ENCODE data around the gene BRPF3. TPM values are rescaled to one million over a fixed set of nuclear protein-coding genes. Genes with fewer than 3 reads are reported as not detected.
A peak's percentile ranks its signal among the peaks of the same experiment; 100 is the strongest.

Gene BRPF3
- total and polyA plus RNA-seq, 2 of the 13 experiments (the other 11 are each of a cell fraction or from before 2014, with no cell fraction given), result 12.3 to 22.9 TPM

GRCh38 chr6:36242161-36242560 lies 45.6 kb downstream of the BRPF3 start:
- ChIA-PET POLR2A (interaction anchor here (0.6 kb wide), 1 partner anchor 963 kb away, joined by 3 read pairs; no protein-coding TSS in a partner anchor), CTCF (ENCODE audit: low intra/inter-chr PET ratio, low total read pairs) (no interaction called here)
- Histone ChIP-seq H3K9ac (ENCODE audit: insufficient read depth, low read depth, low read length) (no peak overlapping the region), H3K79me2 (ENCODE audit: insufficient read depth, low read length) (no peaks in the 10 kb centered on the region), H3K36me3 (replicated peaks in 1 of 2; ENCODE audit: control insufficient read depth in 1 of 2, insufficient read depth in 2 of 2, low read length in 2 of 2) (no peaks in the 10 kb centered on the region), H3K27me3 (ENCODE audit: control insufficient read depth in 1 of 2, insufficient read depth in 2 of 2, low read length in 2 of 2) (no peaks in the 10 kb centered on the region), H3K9me3 (ENCODE audit: low read length) (no peaks in the 10 kb centered on the region), H3K4me1 (ENCODE audit: insufficient read depth, low read length) (peaks cover 60% of the 10 kb centered on the region), H3K4me3 (replicated peaks in 1 of 3; ENCODE audit: insufficient read depth in 1 of 3, low read depth in 2 of 3, low read length in 3 of 3) (no peak overlapping the region), H2AFZ (ENCODE audit: low read length) (no peak overlapping the region), H4K20me1 (ENCODE audit: insufficient read depth, low read length) (no peaks in the 10 kb centered on the region), H3K4me2 (ENCODE audit: low read depth, low read length) (peak overlapping the region; percentile 21; the same call in 1 of the 2 replicates), H3K27ac (ENCODE audit: extremely low read length, insufficient read depth, low read length) (no peak overlapping the region)
- BruUV-seq (replicated peaks), result no TSS peak
- in situ Hi-C loops (cut with HindIII; ENCODE audit: extremely low pct_ligation_motif_present, low pct_unique_long_range_greater_than_20kb), result no loop called here
- intact Hi-C loops (cut with micrococcal nuclease; ENCODE audit: unreplicated experiment), result no loop called here
- no peak for ATAC-seq
- 68% methylated on average over 5 of the region's 5 CpGs for WGBS (ENCODE audit: low lambda C conversion rate)
- no peak for DNase-seq (ENCODE audit: low spot score)
- FAIRE-seq, result no peak
- 0 out of 2 replicates have a peak, but pooled peaks have one; percentile 49 for TF ChIP-seq ZNF512 (CRISPR knock-in tag; IDR thresholded peaks at IDR 0.05)
- TF ChIP-seq ZNF564 (CRISPR knock-in tag; IDR thresholded peaks at IDR 0.05), result no peak

- no peaks in the 10 kb centered on the region for H3K36me3 ChIP-seq (replicated peaks in 1 of 2; ENCODE audit: control insufficient read depth in 1 of 2, insufficient read depth in 2 of 2, low read length in 2 of 2)
- H4K20me1 ChIP-seq (ENCODE audit: insufficient read depth, low read length), result no peaks in the 10 kb centered on the region
- no peak overlapping the region for H3K4me3 ChIP-seq (replicated peaks in 1 of 3; ENCODE audit: insufficient read depth in 1 of 3, low read depth in 2 of 3, low read length in 3 of 3)
- peaks cover 60% of the 10 kb centered on the region for H3K4me1 ChIP-seq (ENCODE audit: insufficient read depth, low read length)
- ChIA-PET CTCF (ENCODE audit: low intra/inter-chr PET ratio, low total read pairs) (no interaction called here), POLR2A (interaction anchor here (0.6 kb wide), 1 partner anchor 963 kb away, joined by 3 read pairs; no protein-coding TSS in a partner anchor)
- no peaks in the 10 kb centered on the region for H3K27me3 ChIP-seq (ENCODE audit: control insufficient read depth in 1 of 2, insufficient read depth in 2 of 2, low read length in 2 of 2)
- H3K9me3 ChIP-seq (ENCODE audit: low read length), result no peaks in the 10 kb centered on the region
- H3K27ac ChIP-seq (ENCODE audit: extremely low read length, insufficient read depth, low read length), result no peak overlapping the region
- no peak overlapping the region for H3K9ac ChIP-seq (ENCODE audit: insufficient read depth, low read depth, low read length)
- no TSS peak for BruUV-seq (replicated peaks)
- intact Hi-C loops (cut with micrococcal nuclease; ENCODE audit: unreplicated experiment) (no loop called here), in situ Hi-C loops (cut with HindIII; ENCODE audit: extremely low pct_ligation_motif_present, low pct_unique_long_range_greater_than_20kb) (no loop called here)
- peak overlapping the region; percentile 21; the same call in 1 of the 2 replicates for H3K4me2 ChIP-seq (ENCODE audit: low read depth, low read length)
- H2AFZ ChIP-seq (ENCODE audit: low read length), result no peak overlapping the region
- WGBS (ENCODE audit: low lambda C conversion rate), result 7% methylated on average over 4 of the region's 4 CpGs
- H3K79me2 ChIP-seq (ENCODE audit: insufficient read depth, low read length), result no peaks in the 10 kb centered on the region
- TF ChIP-seq ZNF646 (CRISPR knock-in tag; IDR thresholded peaks at IDR 0.05) (peak; percentile 83), NR3C1 (CRISPR knock-in tag; IDR thresholded peaks at IDR 0.05) (no peak)
- ATAC-seq, result no peak
- FAIRE-seq, result no peak
- no peak for DNase-seq (ENCODE audit: low spot score)
Measured at GRCh38 chr6:36242626-36243025, 46.1 kb downstream of the BRPF3 start.

All from HepG2 (cell line).